GM19372 (cell line): Measurements from ENCODE around the gene ADAM10.

Experiments
- ATAC-seq: cut with Tn5 transposase; IDR thresholded peaks from one replicate; pipeline ENCODE4 v1.9.1; 2021; ENCODE audit warnings: mild to moderate bottlenecking, low read depth, moderate library complexity; ENCODE audit not compliant: unreplicated experiment

Gene ADAM10

DNA sequence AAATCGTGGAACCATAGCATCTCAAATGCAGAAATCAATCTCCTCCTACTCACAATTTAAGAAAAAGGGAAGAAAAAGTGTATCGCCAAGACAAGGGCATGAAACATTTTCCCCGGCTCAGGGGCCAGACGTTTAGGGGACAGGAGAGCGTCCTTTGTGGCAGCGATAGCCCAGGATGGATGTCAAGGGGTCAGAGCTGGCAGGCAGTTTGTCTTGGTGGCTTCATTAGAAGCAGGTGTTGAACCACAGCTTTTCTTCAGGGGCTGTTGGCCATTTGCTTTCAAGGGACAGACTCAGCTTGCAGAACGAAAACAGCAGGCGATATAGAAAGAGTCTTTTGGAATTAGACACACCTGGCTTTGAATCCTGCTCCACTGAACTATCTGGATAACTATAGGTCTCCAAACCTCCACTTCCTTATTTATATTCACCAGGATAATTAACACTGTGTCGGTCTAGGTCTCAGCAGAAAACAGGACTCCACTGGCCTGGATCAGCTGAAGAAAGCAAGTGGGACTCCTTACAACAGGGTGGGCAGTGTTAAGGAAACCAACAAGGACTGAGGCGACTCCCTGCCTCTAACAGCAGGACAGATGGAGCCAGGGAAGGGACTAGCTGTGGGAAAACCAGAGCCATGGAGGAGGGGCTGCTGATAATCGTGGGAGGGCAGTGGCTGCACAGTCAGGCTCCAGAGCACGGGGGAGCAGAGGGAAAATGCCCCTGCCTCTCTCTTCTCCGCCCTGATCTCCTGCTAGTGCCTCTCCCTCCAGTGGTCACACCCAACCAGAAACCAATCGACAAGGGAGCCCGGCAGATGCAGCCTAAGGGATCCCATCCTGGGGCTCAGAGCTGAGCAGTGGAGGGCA, 194.1 kb downstream of the ADAM10 start:
- no peak for ATAC-seq

- ATAC-seq, result no peak
Measured at GRCh38 chr15:58554758-58555157, 194.7 kb downstream of the ADAM10 start.

- ATAC-seq, result no peak
Measured at GRCh38 chr15:58553365-58553918, 196.1 kb downstream of the ADAM10 start.

DNA sequence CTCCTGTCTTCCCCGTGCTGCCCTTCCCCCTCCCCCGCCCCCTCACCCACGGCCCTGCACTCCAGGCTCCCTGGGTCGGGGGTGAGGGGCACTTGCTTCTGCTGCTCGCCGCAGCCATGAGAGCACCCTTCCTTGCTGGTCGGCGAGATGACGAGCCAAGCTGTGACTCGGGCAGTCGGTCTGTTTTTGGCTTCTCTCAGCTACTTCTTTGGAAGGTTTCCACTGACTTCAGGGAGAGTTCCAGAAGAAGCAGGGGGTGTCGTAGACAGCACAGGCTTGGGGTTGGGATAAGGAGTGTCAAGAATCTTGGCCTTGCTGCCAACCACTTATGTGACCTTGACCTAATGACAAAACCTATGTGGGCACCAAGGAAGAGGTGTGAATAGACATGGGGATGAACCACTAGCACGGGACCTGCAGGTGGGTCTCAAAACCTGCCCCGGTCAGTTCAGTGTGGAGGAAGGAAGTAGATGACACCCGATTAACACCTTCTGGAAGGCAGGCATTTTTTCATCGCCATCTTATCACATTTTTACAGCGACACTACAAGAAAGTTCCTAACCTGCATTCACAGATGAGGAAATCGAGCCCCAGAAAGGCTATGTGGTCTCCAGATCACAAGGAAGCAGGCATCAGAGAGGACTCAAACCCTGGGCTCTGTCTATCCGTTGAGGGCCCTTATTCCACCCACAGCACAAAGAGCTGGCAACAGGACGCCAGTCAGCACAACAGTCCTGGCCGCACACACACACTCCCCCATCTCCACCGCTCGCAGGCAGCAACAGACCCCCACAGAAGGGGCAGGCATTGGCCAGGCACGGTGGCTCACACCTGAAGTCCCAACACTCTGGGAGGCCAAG, 196.8 kb downstream of the ADAM10 start:
- no peak for ATAC-seq

GRCh38 chr15:58551764-58552504, 197.6 kb downstream of the ADAM10 start:
- ATAC-seq, result no peak

DNA sequence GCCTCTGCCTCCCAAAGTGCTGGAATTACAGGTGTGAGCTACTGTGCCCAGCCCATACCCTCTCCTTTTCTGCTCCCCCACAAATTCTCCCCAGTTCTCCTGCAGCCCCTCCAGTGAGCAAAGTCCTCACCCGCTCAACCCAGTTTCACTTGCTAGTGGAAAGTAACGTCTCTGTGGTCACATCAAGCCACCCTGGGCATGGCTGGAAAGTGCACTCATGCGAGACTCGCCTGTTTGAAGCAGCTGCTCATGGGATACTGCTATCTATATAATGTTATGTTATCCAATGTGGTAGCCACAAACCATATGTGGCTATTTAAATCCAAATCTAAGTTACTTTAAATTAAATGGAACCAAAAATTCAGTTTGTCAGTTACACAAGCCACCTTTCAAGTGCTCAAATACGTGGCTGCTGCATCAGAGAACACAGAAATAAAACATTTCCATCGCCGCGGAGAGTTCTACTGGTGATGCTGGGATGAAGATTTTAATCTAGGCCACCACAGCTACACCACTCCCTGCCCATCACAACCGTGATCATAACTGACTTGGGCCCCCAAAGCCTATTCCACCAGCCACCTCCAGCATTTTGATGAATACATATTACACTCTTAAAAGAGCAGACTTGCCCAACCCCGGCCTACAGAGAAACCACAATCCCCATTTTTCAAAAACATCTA, 198.3 kb downstream of the ADAM10 start:
- no peak for ATAC-seq

- ATAC-seq, result no peak
Measured at GRCh38 chr15:58549785-58550074, 199.8 kb downstream of the ADAM10 start.

DNA sequence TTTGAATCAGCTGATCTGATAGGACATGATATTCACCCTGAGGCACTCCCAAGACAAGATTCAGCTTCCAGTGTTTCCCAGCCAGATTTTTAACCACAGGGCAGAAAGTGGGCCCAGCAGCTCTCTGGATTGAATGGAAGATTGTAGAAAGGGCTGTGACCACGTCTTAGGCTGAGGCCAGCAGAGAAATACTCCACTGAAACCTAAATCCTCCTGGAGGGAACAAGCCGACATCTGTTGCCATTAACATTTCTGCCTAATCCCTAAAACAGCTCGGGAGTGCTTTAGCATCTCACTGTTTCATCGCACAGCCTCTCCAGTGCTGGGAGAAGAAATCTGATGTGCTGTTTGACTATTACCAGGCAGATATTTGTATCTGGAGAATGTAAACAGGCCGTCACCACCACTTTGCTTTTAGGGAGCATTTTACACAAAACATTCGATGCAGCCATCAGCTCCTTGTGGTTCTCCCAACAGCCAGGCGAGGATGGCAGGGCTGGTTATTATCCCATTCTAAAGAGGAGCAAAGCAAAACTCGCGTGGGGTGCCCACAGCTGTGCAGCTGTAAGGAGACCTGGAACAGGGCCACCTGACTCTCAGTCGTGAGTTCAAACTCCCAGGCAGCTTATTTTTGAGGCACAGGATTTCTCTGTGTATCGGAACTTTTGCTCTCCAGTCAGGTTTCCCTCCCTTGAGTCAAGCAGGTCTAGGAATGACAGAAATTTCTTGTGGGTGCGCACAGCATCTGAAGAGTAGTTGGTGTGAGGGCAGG, 200.3 kb downstream of the ADAM10 start:
- ATAC-seq, result no peak

DNA sequence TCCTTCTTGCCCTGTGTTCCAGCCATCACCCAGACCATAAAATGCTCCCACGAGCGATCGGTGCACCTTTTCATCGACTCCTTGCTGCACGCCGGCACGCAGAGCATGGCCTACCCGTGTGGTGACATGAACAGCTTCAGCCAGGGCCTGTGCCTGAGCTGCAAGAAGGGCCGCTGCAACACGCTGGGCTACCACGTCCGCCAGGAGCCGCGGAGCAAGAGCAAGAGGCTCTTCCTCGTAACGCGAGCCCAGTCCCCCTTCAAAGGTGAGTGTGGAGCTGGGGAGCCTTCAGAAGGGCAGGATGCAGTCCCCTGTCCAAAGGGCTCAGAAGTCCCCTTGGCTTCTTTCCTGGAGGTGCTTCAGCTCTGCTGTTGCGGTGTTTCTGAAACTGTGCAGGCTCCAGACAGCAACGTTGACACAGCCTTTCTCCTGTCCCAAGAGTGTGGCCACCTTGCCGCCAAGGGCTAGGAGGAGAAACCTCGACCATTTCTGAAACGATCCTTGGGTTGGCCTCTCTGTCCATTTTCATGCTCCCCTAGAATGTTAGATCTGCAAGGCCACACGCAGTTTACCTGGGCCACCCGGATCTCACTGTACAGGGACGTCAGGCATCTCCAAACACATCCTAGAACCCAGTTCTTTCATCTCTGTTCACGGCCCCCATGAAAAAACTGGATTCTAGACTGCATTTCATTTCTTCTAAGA, 201.0 kb downstream of the ADAM10 start:
- no peak for ATAC-seq

- ATAC-seq, result no peak
Measured at GRCh38 chr15:58547628-58548307, 201.7 kb downstream of the ADAM10 start.

- ATAC-seq, result no peak
Measured at GRCh38 chr15:58546635-58547627, 202.6 kb downstream of the ADAM10 start.

- ATAC-seq, result no peak
Measured at GRCh38 chr15:58546066-58546591, 203.4 kb downstream of the ADAM10 start.

- no peak for ATAC-seq
Measured at GRCh38 chr15:58545307-58546065, 204.0 kb downstream of the ADAM10 start.

- no peak for ATAC-seq
Measured at GRCh38 chr15:58544756-58545155, 204.8 kb downstream of the ADAM10 start.

GRCh38 chr15:58543664-58544335, 205.7 kb downstream of the ADAM10 start:
- no peak for ATAC-seq
